Uterus (tissue), 4 donors: ENCODE measurements around the gene MUC5AC. TPM values are rescaled to one million over a fixed set of nuclear protein-coding genes. Genes with fewer than 3 reads are reported as not detected.

ENCODE experiments used
- DNase-seq, 2 donors: peaks; one replicate each; pipeline ENCODE4 v3.0.0-alpha.2; 2019 to 2020
- H3K27ac ChIP-seq, 2 donors: fragments of 200-600 bp; sonication (generic); 1 replicate in 1 of 2; 2 replicates in 1 of 2; pipeline ENCODE4 v1.5.1; 2016 to 2018
- H3K27me3 ChIP-seq, 2 donors: fragments of 200-600 bp; sonication (generic); one replicate each; pipeline ENCODE4 v1.5.1; 2018 to 2019; ENCODE audit warnings: control low read depth in 1 of 2
- H3K36me3 ChIP-seq, 2 donors: fragments of 200-600 bp; sonication (generic); one replicate each; pipeline ENCODE4 v1.5.1; 2019; ENCODE audit warnings: control low read depth in 1 of 2
- H3K4me1 ChIP-seq, 2 donors: fragments of 200-600 bp; sonication (generic); one replicate each; pipeline ENCODE4 v1.5.1; 2018 to 2019; ENCODE audit warnings: control low read depth in 1 of 2
- H3K4me3 ChIP-seq, 2 donors: fragments of 200-600 bp; sonication (generic); 1 replicate in 1 of 2; 2 replicates in 1 of 2; pipeline ENCODE4 v1.5.1; 2018 to 2019; ENCODE audit warnings: mild to moderate bottlenecking in 1 of 2
- H3K9me3 ChIP-seq, 2 donors: fragments of 200-600 bp; sonication (generic); one replicate each; pipeline ENCODE4 v1.5.1; 2019; ENCODE audit warnings: control low read depth in 1 of 2
- CTCF ChIP-seq, 4 experiments: fragments of 200-600 bp in 2 of 4; fragments of 450-650 bp in 2 of 4; sonication (generic) in 2 of 4; IDR thresholded peaks; one replicate each; pipeline ENCODE4 v1.5.1; 2016 to 2019; ENCODE audit warnings: antibody characterized with exemption in 4 of 4, mild to moderate bottlenecking in 2 of 4, moderate library complexity in 1 of 4
- POLR2A ChIP-seq, 2 donors: fragments of 450-650 bp; IDR thresholded peaks; one replicate each; pipeline ENCODE4 v1.6.1; 2016; ENCODE audit warnings: antibody characterized with exemption in 2 of 2, mild to moderate bottlenecking in 1 of 2, moderate library complexity in 1 of 2
- intact Hi-C: fragments of 100-400 bp; cut with DNase I; formaldehyde crosslinking; loops from one replicate; pipeline ENCODE4 v1.15.1; 2023; ENCODE audit warnings: low total_unique reads
- total RNA-seq, 4 donors: library from RNA; depleted of rRNA in 3 of 4; stranded (reverse); fragments of >200 nt in 3 of 4; gene quantifications; one replicate each; pipeline versions ENCODE4 v1.1.0 to v1.2.4, GENCODE V29; 2014 to 2023
- donor health status: DM: yes; HTN: yes; CAD: no.

Gene MUC5AC
- total RNA-seq, 4 donors from 2014 or later, result under 0.01 TPM; not detected in 3

- no peak for TF ChIP-seq CTCF (IDR thresholded peaks at IDR 0.05)
- TF ChIP-seq POLR2A (IDR thresholded peaks at IDR 0.05), result no peak
- H3K27ac ChIP-seq, result no peak overlapping the region
- DNase-seq, result no peak
Observed at GRCh38 chr11:1218788-1219445, 61.2 kb downstream of the MUC5AC start.

GRCh38 chr11:1219446-1219833 lies 61.7 kb downstream of the MUC5AC start:
- no peak overlapping the region for H3K4me3 ChIP-seq
- H3K4me1 ChIP-seq, result no peaks in the 10 kb centered on the region
- TF ChIP-seq POLR2A (IDR thresholded peaks at IDR 0.05) (no peak), CTCF (IDR thresholded peaks at IDR 0.05) (no peak)
- intact Hi-C loops, result no loop called here
- H3K36me3 ChIP-seq, result no peaks in the 10 kb centered on the region
- H3K27me3 ChIP-seq, result no peaks in the 10 kb centered on the region
- DNase-seq, result no peak
- H3K9me3 ChIP-seq, result no peaks in the 10 kb centered on the region
- H3K27ac ChIP-seq, result no peak overlapping the region

More at GRCh38 chr11:1218788-1219445, 61.2 kb downstream of the MUC5AC start:
- intact Hi-C loops, result no loop called here
- H3K4me1 ChIP-seq, result no peaks in the 10 kb centered on the region
- no peaks in the 10 kb centered on the region for H3K27me3 ChIP-seq
- no peaks in the 10 kb centered on the region for H3K9me3 ChIP-seq
- no peaks in the 10 kb centered on the region for H3K36me3 ChIP-seq
- H3K4me3 ChIP-seq, result no peak overlapping the region

GRCh38 chr11:1219834-1220815 lies 62.4 kb downstream of the MUC5AC start:
- Histone ChIP-seq H3K27me3 (no peaks in the 10 kb centered on the region), H3K4me1 (no peaks in the 10 kb centered on the region), H3K36me3 (no peaks in the 10 kb centered on the region), H3K9me3 (no peaks in the 10 kb centered on the region), H3K4me3 (no peak overlapping the region), H3K27ac (no peak overlapping the region)
- intact Hi-C loops, result no loop called here
- no peak for TF ChIP-seq CTCF (IDR thresholded peaks at IDR 0.05)
- no peak for TF ChIP-seq POLR2A (IDR thresholded peaks at IDR 0.05)
- no peak for DNase-seq

GRCh38 chr11:1220941-1221721 lies 63.4 kb downstream of the MUC5AC start:
- no peak for DNase-seq
- no peaks in the 10 kb centered on the region for H3K9me3 ChIP-seq
- no peak overlapping the region for H3K4me3 ChIP-seq
- no peak overlapping the region for H3K27ac ChIP-seq
- no peaks in the 10 kb centered on the region for H3K27me3 ChIP-seq
- H3K36me3 ChIP-seq, result no peaks in the 10 kb centered on the region
- intact Hi-C loops, result no loop called here
- no peak for TF ChIP-seq CTCF (IDR thresholded peaks at IDR 0.05)
- TF ChIP-seq POLR2A (IDR thresholded peaks at IDR 0.05), result no peak
- H3K4me1 ChIP-seq, result no peaks in the 10 kb centered on the region
